Measurements from ENCODE around the gene ATG9B.

DNA sequence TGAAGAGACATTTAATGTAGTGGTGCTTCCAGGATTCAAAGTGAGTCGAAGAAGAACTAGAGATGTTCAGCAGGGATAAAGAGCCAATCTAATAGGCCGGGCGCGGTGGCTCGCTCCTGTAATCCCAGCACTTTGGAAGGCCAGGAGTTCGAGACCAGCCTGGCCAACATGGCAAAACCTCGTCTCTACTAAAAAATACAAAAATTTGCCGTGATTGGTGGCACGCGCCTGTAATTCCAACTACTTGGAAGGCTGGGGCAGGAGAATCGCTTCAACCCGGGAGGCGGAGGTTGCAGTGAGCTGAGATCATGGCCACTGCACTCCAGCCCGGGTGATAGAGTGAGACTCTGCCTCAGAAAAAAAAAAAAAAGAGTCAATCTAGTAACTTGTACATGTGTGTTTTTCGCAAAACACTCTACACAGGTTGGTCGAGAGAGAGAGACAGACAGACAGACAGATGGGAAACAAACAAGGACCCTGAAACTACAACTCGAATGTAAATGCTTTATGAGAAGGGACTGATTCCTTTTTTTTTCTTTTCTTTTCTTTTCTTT lies 4.7 kb upstream of the ATG9B start:
- TF ChIP-seq PTBP1 (IDR thresholded peaks at IDR 0.05; ENCODE audit: low read depth, low read length, poor library complexity, severe bottlenecking) (no peak), SCMH1 (CRISPR knock-in tag; IDR thresholded peaks at IDR 0.05; ENCODE audit: borderline replicate concordance) (no peak), ISX (CRISPR knock-in tag; conservative IDR thresholded peaks at IDR 0.05) (no peak), ZZZ3 (CRISPR knock-in tag; IDR thresholded peaks at IDR 0.05; ENCODE audit: borderline replicate concordance) (no peak), KAT2B (IDR thresholded peaks at IDR 0.05; ENCODE audit: borderline replicate concordance, low read depth, low read length) (no peak), ZBTB42 (CRISPR knock-in tag; IDR thresholded peaks at IDR 0.05) (no peak), ZBTB21 (CRISPR knock-in tag; IDR thresholded peaks at IDR 0.05) (no peak), ZNF674 (CRISPR knock-in tag; IDR thresholded peaks at IDR 0.05; ENCODE audit: low read depth) (no peak)
- TF ChIP-seq, protein P1, sequence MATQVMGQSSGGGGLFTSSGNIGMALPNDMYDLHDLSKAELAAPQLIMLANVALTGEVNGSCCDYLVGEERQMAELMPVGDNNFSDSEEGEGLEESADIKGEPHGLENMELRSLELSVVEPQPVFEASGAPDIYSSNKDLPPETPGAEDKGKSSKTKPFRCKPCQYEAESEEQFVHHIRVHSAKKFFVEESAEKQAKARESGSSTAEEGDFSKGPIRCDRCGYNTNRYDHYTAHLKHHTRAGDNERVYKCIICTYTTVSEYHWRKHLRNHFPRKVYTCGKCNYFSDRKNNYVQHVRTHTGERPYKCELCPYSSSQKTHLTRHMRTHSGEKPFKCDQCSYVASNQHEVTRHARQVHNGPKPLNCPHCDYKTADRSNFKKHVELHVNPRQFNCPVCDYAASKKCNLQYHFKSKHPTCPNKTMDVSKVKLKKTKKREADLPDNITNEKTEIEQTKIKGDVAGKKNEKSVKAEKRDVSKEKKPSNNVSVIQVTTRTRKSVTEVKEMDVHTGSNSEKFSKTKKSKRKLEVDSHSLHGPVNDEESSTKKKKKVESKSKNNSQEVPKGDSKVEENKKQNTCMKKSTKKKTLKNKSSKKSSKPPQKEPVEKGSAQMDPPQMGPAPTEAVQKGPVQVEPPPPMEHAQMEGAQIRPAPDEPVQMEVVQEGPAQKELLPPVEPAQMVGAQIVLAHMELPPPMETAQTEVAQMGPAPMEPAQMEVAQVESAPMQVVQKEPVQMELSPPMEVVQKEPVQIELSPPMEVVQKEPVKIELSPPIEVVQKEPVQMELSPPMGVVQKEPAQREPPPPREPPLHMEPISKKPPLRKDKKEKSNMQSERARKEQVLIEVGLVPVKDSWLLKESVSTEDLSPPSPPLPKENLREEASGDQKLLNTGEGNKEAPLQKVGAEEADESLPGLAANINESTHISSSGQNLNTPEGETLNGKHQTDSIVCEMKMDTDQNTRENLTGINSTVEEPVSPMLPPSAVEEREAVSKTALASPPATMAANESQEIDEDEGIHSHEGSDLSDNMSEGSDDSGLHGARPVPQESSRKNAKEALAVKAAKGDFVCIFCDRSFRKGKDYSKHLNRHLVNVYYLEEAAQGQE (IDR thresholded peaks at IDR 0.05; ENCODE audit: borderline replicate concordance in 1 of 2, low read depth in 1 of 2, low read length in 2 of 2): no peak
- TF ChIP-seq, protein P2, sequence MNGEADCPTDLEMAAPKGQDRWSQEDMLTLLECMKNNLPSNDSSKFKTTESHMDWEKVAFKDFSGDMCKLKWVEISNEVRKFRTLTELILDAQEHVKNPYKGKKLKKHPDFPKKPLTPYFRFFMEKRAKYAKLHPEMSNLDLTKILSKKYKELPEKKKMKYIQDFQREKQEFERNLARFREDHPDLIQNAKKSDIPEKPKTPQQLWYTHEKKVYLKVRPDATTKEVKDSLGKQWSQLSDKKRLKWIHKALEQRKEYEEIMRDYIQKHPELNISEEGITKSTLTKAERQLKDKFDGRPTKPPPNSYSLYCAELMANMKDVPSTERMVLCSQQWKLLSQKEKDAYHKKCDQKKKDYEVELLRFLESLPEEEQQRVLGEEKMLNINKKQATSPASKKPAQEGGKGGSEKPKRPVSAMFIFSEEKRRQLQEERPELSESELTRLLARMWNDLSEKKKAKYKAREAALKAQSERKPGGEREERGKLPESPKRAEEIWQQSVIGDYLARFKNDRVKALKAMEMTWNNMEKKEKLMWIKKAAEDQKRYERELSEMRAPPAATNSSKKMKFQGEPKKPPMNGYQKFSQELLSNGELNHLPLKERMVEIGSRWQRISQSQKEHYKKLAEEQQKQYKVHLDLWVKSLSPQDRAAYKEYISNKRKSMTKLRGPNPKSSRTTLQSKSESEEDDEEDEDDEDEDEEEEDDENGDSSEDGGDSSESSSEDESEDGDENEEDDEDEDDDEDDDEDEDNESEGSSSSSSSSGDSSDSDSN (CRISPR knock-in tag; IDR thresholded peaks at IDR 0.05): no peak
- TF ChIP-seq, protein P3, sequence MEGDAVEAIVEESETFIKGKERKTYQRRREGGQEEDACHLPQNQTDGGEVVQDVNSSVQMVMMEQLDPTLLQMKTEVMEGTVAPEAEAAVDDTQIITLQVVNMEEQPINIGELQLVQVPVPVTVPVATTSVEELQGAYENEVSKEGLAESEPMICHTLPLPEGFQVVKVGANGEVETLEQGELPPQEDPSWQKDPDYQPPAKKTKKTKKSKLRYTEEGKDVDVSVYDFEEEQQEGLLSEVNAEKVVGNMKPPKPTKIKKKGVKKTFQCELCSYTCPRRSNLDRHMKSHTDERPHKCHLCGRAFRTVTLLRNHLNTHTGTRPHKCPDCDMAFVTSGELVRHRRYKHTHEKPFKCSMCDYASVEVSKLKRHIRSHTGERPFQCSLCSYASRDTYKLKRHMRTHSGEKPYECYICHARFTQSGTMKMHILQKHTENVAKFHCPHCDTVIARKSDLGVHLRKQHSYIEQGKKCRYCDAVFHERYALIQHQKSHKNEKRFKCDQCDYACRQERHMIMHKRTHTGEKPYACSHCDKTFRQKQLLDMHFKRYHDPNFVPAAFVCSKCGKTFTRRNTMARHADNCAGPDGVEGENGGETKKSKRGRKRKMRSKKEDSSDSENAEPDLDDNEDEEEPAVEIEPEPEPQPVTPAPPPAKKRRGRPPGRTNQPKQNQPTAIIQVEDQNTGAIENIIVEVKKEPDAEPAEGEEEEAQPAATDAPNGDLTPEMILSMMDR (CRISPR knock-in tag; IDR thresholded peaks at IDR 0.05): no peak
- TF ChIP-seq, protein P4, sequence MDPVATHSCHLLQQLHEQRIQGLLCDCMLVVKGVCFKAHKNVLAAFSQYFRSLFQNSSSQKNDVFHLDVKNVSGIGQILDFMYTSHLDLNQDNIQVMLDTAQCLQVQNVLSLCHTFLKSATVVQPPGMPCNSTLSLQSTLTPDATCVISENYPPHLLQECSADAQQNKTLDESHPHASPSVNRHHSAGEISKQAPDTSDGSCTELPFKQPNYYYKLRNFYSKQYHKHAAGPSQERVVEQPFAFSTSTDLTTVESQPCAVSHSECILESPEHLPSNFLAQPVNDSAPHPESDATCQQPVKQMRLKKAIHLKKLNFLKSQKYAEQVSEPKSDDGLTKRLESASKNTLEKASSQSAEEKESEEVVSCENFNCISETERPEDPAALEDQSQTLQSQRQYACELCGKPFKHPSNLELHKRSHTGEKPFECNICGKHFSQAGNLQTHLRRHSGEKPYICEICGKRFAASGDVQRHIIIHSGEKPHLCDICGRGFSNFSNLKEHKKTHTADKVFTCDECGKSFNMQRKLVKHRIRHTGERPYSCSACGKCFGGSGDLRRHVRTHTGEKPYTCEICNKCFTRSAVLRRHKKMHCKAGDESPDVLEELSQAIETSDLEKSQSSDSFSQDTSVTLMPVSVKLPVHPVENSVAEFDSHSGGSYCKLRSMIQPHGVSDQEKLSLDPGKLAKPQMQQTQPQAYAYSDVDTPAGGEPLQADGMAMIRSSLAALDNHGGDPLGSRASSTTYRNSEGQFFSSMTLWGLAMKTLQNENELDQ (CRISPR knock-in tag; IDR thresholded peaks at IDR 0.05; ENCODE audit: borderline replicate concordance): no peak
